Uterus (tissue), 4 donors: Measurements from ENCODE around the gene GPR33. TPM values are rescaled to one million over a fixed set of nuclear protein-coding genes. Genes with fewer than 3 reads are reported as not detected.
A peak's percentile ranks its signal among the peaks of the same experiment; 100 is the strongest.
"Not testable (repeated sequence)": the region's sequence is repeated elsewhere in the genome, so short reads cannot be mapped to it uniquely, and the experiment has no call there.

Experiments used
- DNase-seq, 2 donors: peaks; one replicate each; pipeline ENCODE4 v3.0.0-alpha.2; 2019 to 2020
- H3K27ac ChIP-seq, 2 donors: fragments of 200-600 bp; sonication (generic); 1 replicate in 1 of 2; 2 replicates in 1 of 2; pipeline ENCODE4 v1.5.1; 2016 to 2018
- H3K27me3 ChIP-seq, 2 donors: fragments of 200-600 bp; sonication (generic); one replicate each; pipeline ENCODE4 v1.5.1; 2018 to 2019; ENCODE audit warnings: control low read depth in 1 of 2
- H3K36me3 ChIP-seq, 2 donors: fragments of 200-600 bp; sonication (generic); one replicate each; pipeline ENCODE4 v1.5.1; 2019; ENCODE audit warnings: control low read depth in 1 of 2
- H3K4me1 ChIP-seq, 2 donors: fragments of 200-600 bp; sonication (generic); one replicate each; pipeline ENCODE4 v1.5.1; 2018 to 2019; ENCODE audit warnings: control low read depth in 1 of 2
- H3K4me3 ChIP-seq, 2 donors: fragments of 200-600 bp; sonication (generic); 1 replicate in 1 of 2; 2 replicates in 1 of 2; pipeline ENCODE4 v1.5.1; 2018 to 2019; ENCODE audit warnings: mild to moderate bottlenecking in 1 of 2
- H3K9me3 ChIP-seq, 2 donors: fragments of 200-600 bp; sonication (generic); one replicate each; pipeline ENCODE4 v1.5.1; 2019; ENCODE audit warnings: control low read depth in 1 of 2
- POLR2A ChIP-seq, 2 donors: fragments of 450-650 bp; IDR thresholded peaks; one replicate each; pipeline ENCODE4 v1.6.1; 2016; ENCODE audit warnings: antibody characterized with exemption in 2 of 2, mild to moderate bottlenecking in 1 of 2, moderate library complexity in 1 of 2
- intact Hi-C: fragments of 100-400 bp; cut with DNase I; formaldehyde crosslinking; loops from one replicate; pipeline ENCODE4 v1.15.1; 2023; ENCODE audit warnings: low total_unique reads
- total RNA-seq, 4 donors: library from RNA; depleted of rRNA in 3 of 4; stranded (reverse); fragments of >200 nt in 3 of 4; gene quantifications; one replicate each; pipeline versions ENCODE4 v1.1.0 to v1.2.4, GENCODE V29; 2014 to 2023
- TF ChIP-seq, protein P1 (sequence below), 4 experiments: fragments of 200-600 bp in 2 of 4; fragments of 450-650 bp in 2 of 4; sonication (generic) in 2 of 4; IDR thresholded peaks; one replicate each; pipeline ENCODE4 v1.5.1; 2016 to 2019; ENCODE audit warnings: antibody characterized with exemption in 4 of 4, mild to moderate bottlenecking in 2 of 4, moderate library complexity in 1 of 4
- donor health status: DM: yes; HTN: yes; CAD: no.

Gene GPR33
- total RNA-seq, 4 donors from 2014 or later: not detected

GRCh38 chr14:31440280-31440679 is 47.6 kb downstream of the GPR33 start:
- H3K4me1 ChIP-seq: no peaks in the 10 kb centered on the region

GRCh38 chr14:31439561-31439960 is 48.3 kb downstream of the GPR33 start:
- H3K27me3 ChIP-seq: no peaks in the 10 kb centered on the region
- TF ChIP-seq, protein P1, sequence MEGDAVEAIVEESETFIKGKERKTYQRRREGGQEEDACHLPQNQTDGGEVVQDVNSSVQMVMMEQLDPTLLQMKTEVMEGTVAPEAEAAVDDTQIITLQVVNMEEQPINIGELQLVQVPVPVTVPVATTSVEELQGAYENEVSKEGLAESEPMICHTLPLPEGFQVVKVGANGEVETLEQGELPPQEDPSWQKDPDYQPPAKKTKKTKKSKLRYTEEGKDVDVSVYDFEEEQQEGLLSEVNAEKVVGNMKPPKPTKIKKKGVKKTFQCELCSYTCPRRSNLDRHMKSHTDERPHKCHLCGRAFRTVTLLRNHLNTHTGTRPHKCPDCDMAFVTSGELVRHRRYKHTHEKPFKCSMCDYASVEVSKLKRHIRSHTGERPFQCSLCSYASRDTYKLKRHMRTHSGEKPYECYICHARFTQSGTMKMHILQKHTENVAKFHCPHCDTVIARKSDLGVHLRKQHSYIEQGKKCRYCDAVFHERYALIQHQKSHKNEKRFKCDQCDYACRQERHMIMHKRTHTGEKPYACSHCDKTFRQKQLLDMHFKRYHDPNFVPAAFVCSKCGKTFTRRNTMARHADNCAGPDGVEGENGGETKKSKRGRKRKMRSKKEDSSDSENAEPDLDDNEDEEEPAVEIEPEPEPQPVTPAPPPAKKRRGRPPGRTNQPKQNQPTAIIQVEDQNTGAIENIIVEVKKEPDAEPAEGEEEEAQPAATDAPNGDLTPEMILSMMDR (IDR thresholded peaks at IDR 0.05): no peak
- TF ChIP-seq POLR2A (IDR thresholded peaks at IDR 0.05): no peak
- intact Hi-C loops: no loop called here
- H3K4me1 ChIP-seq: no peaks in the 10 kb centered on the region
- no peaks in the 10 kb centered on the region for H3K36me3 ChIP-seq
- no peaks in the 10 kb centered on the region for H3K9me3 ChIP-seq
- no peak overlapping the region for H3K4me3 ChIP-seq
- H3K27ac ChIP-seq: no peak overlapping the region
- DNase-seq: no peak

More at GRCh38 chr14:31440280-31440679, 47.6 kb downstream of the GPR33 start:
- Histone ChIP-seq H3K9me3 (no peaks in the 10 kb centered on the region), H3K27ac (no peak overlapping the region), H3K27me3 (no peaks in the 10 kb centered on the region), H3K4me3 (no peak overlapping the region), H3K36me3 (no peaks in the 10 kb centered on the region)
- DNase-seq: no peak
- intact Hi-C loops: no loop called here
- no peak for TF ChIP-seq POLR2A (IDR thresholded peaks at IDR 0.05)
- TF ChIP-seq, protein P1 (IDR thresholded peaks at IDR 0.05): no peak

- H3K27me3 ChIP-seq, H3K9me3 ChIP-seq, intact Hi-C loops, H3K36me3 ChIP-seq, DNase-seq, H3K27ac ChIP-seq, H3K4me1 ChIP-seq, H3K4me3 ChIP-seq: not testable (repeated sequence)
These were observed 50.7 kb downstream of the GPR33 start for GRCh38 chr14:31437045-31437691.

GRCh38 chr14:31435276-31435675 is 52.6 kb downstream of the GPR33 start:
- DNase-seq: no peak
- TF ChIP-seq POLR2A (IDR thresholded peaks at IDR 0.05): no peak
- TF ChIP-seq, protein P1 (IDR thresholded peaks at IDR 0.05): no peak
- intact Hi-C loops: no loop called here
- Histone ChIP-seq H3K36me3 (no peaks in the 10 kb centered on the region), H3K4me1 (no peaks in the 10 kb centered on the region), H3K4me3 (no peak overlapping the region), H3K9me3 (no peaks in the 10 kb centered on the region), H3K27ac (peak overlapping the region; percentile 15 to 29), H3K27me3 (no peaks in the 10 kb centered on the region)

Other genes starting within 250 kb of the GPR33 start
- gene HEATR5A, start 67.5 kb downstream of the GPR33 start, total RNA-seq: 10 to 100 TPM; 14.6 to 56.8 (median 38.8) TPM
- gene DTD2, start 30.5 kb downstream of the GPR33 start, total RNA-seq: 10 to 100 TPM in 3 of 4 donors, 1 to 10 TPM in 1; 8.2 to 88.2 (median 36.3) TPM
- 10 to 100 TPM in 2 of 4 donors, 1 to 10 TPM in 2; 1.5 to 31.5 (median 12.2) TPM for gene NUBPL, start 73.4 kb upstream of the GPR33 start, total RNA-seq